Trophoblast cell (in vitro differentiated cells and primary cell): ENCODE results near the gene RAB8A.

Experiments
- DNase-seq, 2 donors: peaks; one replicate each; pipeline ENCODE4 v3.0.0-alpha.2; 2016
- H2AFZ ChIP-seq: 2 replicates; pipeline ENCODE4 v1.6.1; 2013; ENCODE audit warnings: low read length, moderate library complexity, mild to moderate bottlenecking; ENCODE audit not compliant: insufficient read depth, poor library complexity
- H2AK5ac ChIP-seq: 2 replicates; pipeline ENCODE4 v1.6.1; 2013; ENCODE audit warnings: mild to moderate bottlenecking, low read length
- H2BK120ac ChIP-seq: 2 replicates; pipeline ENCODE4 v1.6.1; 2013; ENCODE audit warnings: low read length, mild to moderate bottlenecking, moderate library complexity; ENCODE audit not compliant: insufficient read depth, poor library complexity
- H2BK12ac ChIP-seq: 2 replicates; pipeline ENCODE4 v1.6.1; 2013; ENCODE audit warnings: mild to moderate bottlenecking, low read length, moderate library complexity
- H2BK5ac ChIP-seq: 2 replicates; pipeline ENCODE4 v1.6.1; 2013; ENCODE audit warnings: low read length, low read depth, moderate library complexity, mild to moderate bottlenecking; ENCODE audit not compliant: poor library complexity
- H3K14ac ChIP-seq: 2 replicates; pipeline ENCODE4 v1.6.1; 2013; ENCODE audit warnings: mild to moderate bottlenecking, low read length
- H3K18ac ChIP-seq: 2 replicates; pipeline ENCODE4 v1.6.1; 2013; ENCODE audit warnings: mild to moderate bottlenecking, low read length
- H3K23ac ChIP-seq: 2 replicates; pipeline ENCODE4 v1.6.1; 2013; ENCODE audit warnings: low read length
- H3K27ac ChIP-seq: 2 replicates; pipeline ENCODE4 v1.5.1; 2013; ENCODE audit warnings: low read depth, mild to moderate bottlenecking, inconsistent platforms, low read length, moderate library complexity
- H3K27me3 ChIP-seq: 2 replicates; pipeline ENCODE4 v1.6.1; 2013; ENCODE audit warnings: inconsistent platforms, mild to moderate bottlenecking, low read length, moderate library complexity; ENCODE audit not compliant: insufficient read depth
- H3K36me3 ChIP-seq, 2 experiments: 1 replicate in 1 of 2; 2 replicates in 1 of 2; pipeline ENCODE4 v1.6.1; 2013; ENCODE audit warnings: low read length in 2 of 2, mild to moderate bottlenecking in 2 of 2, moderate library complexity in 1 of 2; ENCODE audit not compliant: insufficient read depth in 2 of 2, control insufficient read depth in 1 of 2
- H3K4ac ChIP-seq: 2 replicates; pipeline ENCODE4 v1.6.1; 2013; ENCODE audit warnings: low read depth, mild to moderate bottlenecking, low read length, moderate library complexity
- H3K4me1 ChIP-seq, 2 experiments: 1 replicate in 1 of 2; 2 replicates in 1 of 2; pipeline ENCODE4 v1.6.1; 2013; ENCODE audit warnings: low read length in 2 of 2, mild to moderate bottlenecking in 2 of 2, moderate library complexity in 1 of 2; ENCODE audit not compliant: insufficient read depth in 2 of 2, control insufficient read depth in 1 of 2
- H3K4me2 ChIP-seq: 2 replicates; pipeline ENCODE4 v1.6.1; 2013; ENCODE audit warnings: inconsistent platforms, mild to moderate bottlenecking, low read length, moderate library complexity
- H3K4me3 ChIP-seq: 2 replicates; pipeline ENCODE4 v1.5.1; 2013; ENCODE audit warnings: mild to moderate bottlenecking, low read depth, low read length, inconsistent platforms
- H3K79me1 ChIP-seq: one replicate; pipeline ENCODE4 v1.6.1; 2013; ENCODE audit warnings: low read length
- H3K79me2 ChIP-seq: 2 replicates; pipeline ENCODE4 v1.6.1; 2013; ENCODE audit warnings: low read length, mild to moderate bottlenecking; ENCODE audit not compliant: control insufficient read depth, insufficient read depth, poor library complexity
- H3K9ac ChIP-seq: 2 replicates; pipeline ENCODE4 v1.6.1; 2013; ENCODE audit warnings: mild to moderate bottlenecking, low read length
- H3K9me3 ChIP-seq: 2 replicates; pipeline ENCODE4 v1.6.1; 2013; ENCODE audit warnings: low read depth, mild to moderate bottlenecking, control low read depth, inconsistent platforms, low read length; ENCODE audit not compliant: insufficient read depth
- H4K12ac ChIP-seq: 2 replicates; pipeline ENCODE4 v1.6.1; 2013; ENCODE audit warnings: low read depth, mild to moderate bottlenecking, low read length, moderate library complexity
- H4K8ac ChIP-seq: 2 replicates; pipeline ENCODE4 v1.6.1; 2013; ENCODE audit warnings: low read depth, mild to moderate bottlenecking, low read length, moderate library complexity
- H4K91ac ChIP-seq: one replicate; pipeline ENCODE4 v1.6.1; 2013; ENCODE audit warnings: low read depth, mild to moderate bottlenecking, low read length, moderate library complexity
- WGBS: extraction: QIAGEN DNeasy Blood & Tissue Kit; methylation state at CpG from one replicate; pipeline ENCODE4 v1.1.7; 2013; ENCODE audit warnings: missing lambda C conversion rate; ENCODE audit not compliant: insufficient read length, insufficient coverage; ENCODE audit errors: extremely low coverage; 5-methylcytosine and 5-hydroxymethylcytosine counted together

RAB8A gene

DNA sequence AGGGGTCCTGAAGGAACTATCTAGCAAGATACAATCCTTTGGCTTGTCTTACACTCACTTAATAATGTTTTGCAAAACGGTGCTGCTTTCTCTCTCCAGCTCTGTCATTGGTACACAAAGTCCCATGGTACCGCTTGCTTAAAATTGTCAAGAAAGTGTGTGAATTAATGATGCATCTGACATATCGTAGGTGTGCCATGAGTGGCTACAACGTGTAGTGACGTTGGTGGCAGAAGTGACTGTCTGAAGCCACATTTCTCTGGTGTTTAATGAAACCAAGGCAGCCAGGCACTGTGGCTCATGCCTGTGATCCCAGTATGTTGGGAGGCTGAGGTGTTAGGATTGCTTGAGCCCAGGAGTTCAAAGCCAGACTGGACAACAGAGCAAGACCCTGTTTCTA, 34.4 kb downstream of the RAB8A start:
- H3K23ac ChIP-seq = no peak overlapping the region
- no peaks in the 10 kb centered on the region for H3K36me3 ChIP-seq
- H3K4ac ChIP-seq = no peak overlapping the region
- H4K91ac ChIP-seq = no peak overlapping the region
- H3K4me3 ChIP-seq = no peak overlapping the region
- no peak overlapping the region for H2AK5ac ChIP-seq
- H3K79me1 ChIP-seq = no peaks in the 10 kb centered on the region
- no peak for DNase-seq
- H4K12ac ChIP-seq = no peak overlapping the region
- no peaks in the 10 kb centered on the region for H3K9me3 ChIP-seq
- no CpG with 5 or more reads among the region's 5 CpGs for WGBS
- no peak overlapping the region for H2BK120ac ChIP-seq
- no peak overlapping the region for H4K8ac ChIP-seq
- H2AFZ ChIP-seq = no peak overlapping the region
- no peak overlapping the region for H3K4me2 ChIP-seq
- H3K9ac ChIP-seq = no peak overlapping the region
- no peak overlapping the region for H3K27ac ChIP-seq
- H2BK12ac ChIP-seq = no peak overlapping the region
- no peaks in the 10 kb centered on the region for H3K27me3 ChIP-seq
- H2BK5ac ChIP-seq = no peak overlapping the region
- peaks cover 4 to 7% of the 10 kb centered on the region in 2 experiments for H3K4me1 ChIP-seq
- no peak overlapping the region for H3K14ac ChIP-seq
- H3K79me2 ChIP-seq = no peaks in the 10 kb centered on the region
- H3K18ac ChIP-seq = no peak overlapping the region

DNA sequence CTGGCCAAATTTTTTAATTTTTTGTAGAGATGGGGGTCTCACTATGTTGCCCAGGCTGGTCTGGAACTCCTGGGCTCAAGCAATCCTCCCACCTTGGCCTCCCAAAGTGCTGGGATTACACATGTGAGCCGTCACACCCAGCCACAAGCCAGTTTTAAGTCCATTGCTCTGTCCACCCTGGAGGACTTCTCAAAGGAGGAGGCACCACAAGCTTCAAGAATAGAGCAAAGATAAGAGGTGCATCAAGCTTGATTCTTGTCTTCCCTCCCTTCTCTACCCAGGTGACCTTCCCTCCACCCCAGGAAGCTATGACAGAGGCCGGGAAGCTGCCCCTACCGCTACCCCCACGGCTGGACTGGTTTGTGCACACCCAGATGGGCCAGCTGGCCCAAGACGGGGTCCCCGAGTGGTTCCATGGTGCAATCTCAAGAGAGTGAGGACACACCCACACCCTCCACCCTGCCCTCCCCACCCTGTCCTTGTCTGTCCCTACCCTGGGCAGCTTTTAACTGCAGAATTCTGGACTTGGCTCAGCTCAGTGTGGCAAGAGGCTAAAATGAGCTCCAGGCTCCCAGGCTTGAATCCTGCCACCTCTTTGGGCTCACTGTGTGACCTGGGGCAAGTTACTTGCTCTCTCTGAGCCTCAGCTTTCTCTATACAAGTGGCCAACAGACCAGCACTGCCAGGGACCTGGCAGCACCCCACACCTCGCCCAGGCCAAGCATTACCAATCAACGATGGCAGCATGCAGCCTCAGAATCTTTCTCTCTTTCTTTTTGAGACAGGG, 36.9 kb downstream of the RAB8A start:
- Histone ChIP-seq H2BK120ac (no peak overlapping the region), H2BK12ac (no peak overlapping the region), H4K12ac (no peak overlapping the region), H2AK5ac (no peak overlapping the region), H3K79me1 (no peaks in the 10 kb centered on the region), H3K4me1 (peaks cover 3% of the 10 kb centered on the region in 2 experiments), H3K4me3 (no peak overlapping the region), H3K14ac (no peak overlapping the region), H3K9me3 (no peaks in the 10 kb centered on the region), H4K8ac (no peak overlapping the region), H3K4ac (no peak overlapping the region), H3K27me3 (no peaks in the 10 kb centered on the region), H2BK5ac (no peak overlapping the region), H4K91ac (no peak overlapping the region), H3K18ac (no peak overlapping the region), H3K79me2 (no peaks in the 10 kb centered on the region), H3K23ac (no peak overlapping the region), H3K4me2 (no peak overlapping the region), H3K9ac (no peak overlapping the region), H2AFZ (no peak overlapping the region), H3K36me3 (no peaks in the 10 kb centered on the region), H3K27ac (no peak overlapping the region)
- WGBS = no CpG with 5 or more reads among the region's 8 CpGs
- DNase-seq = no peak

DNA sequence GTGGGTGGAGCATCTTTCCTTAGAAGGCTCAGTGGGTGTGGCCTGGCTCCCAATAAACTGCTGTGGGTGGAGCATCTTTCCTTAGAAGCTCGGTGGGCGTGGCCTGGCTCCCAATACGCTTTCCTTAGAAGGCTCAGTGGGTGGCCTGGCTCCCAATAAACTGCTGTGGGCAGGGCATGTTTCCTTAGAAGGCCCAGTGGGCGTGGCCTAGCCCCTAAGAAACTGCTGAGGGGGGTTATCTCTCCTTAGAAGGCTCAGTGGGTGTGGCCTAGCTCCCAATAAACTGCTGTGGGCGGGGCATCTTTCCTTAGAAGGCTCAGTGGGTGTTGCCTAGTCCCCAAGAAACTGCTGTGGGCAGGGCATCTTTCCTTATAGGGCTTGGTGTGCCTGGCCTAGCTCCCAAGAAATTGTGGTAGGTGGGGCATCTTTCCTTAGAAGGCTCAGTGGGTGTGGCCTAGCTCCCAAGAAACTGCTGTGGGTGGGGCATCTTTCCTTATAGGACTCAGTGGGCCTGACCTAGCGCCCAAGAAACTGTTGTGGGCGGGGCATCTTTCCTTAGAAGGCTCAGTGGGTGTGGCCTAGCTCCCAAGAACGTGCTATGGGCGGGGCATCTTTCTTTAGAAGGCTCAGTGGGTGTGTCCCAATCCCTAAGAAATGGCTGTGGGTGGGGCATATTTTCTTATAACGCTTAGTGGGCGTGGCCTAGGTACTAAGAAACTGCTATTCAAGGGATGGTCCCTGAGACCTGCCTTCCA, 42.1 kb downstream of the RAB8A start:
- no peak for DNase-seq
- H3K27me3 ChIP-seq = no peaks in the 10 kb centered on the region
- H3K14ac ChIP-seq = no peak overlapping the region
- no CpG with 5 or more reads among the region's 11 CpGs for WGBS
- no peaks in the 10 kb centered on the region for H3K36me3 ChIP-seq
- no peak overlapping the region for H2AK5ac ChIP-seq
- H3K27ac ChIP-seq = no peak overlapping the region
- H3K79me1 ChIP-seq = no peaks in the 10 kb centered on the region
- no peak overlapping the region for H4K12ac ChIP-seq
- H2BK120ac ChIP-seq = no peak overlapping the region
- no peak overlapping the region for H2BK12ac ChIP-seq
- no peak overlapping the region for H3K4me2 ChIP-seq
- H4K91ac ChIP-seq = no peak overlapping the region
- no peaks in the 10 kb centered on the region for H3K79me2 ChIP-seq
- no peak overlapping the region for H3K4me3 ChIP-seq
- no peak overlapping the region for H2BK5ac ChIP-seq
- H4K8ac ChIP-seq = no peak overlapping the region
- no peak overlapping the region for H3K18ac ChIP-seq
- H3K4ac ChIP-seq = no peak overlapping the region
- no peak overlapping the region for H3K23ac ChIP-seq
- no peak overlapping the region for H3K9ac ChIP-seq
- no peak overlapping the region for H2AFZ ChIP-seq
- H3K9me3 ChIP-seq = peaks cover 2% of the 10 kb centered on the region
- no peaks in the 10 kb centered on the region for H3K4me1 ChIP-seq

DNA sequence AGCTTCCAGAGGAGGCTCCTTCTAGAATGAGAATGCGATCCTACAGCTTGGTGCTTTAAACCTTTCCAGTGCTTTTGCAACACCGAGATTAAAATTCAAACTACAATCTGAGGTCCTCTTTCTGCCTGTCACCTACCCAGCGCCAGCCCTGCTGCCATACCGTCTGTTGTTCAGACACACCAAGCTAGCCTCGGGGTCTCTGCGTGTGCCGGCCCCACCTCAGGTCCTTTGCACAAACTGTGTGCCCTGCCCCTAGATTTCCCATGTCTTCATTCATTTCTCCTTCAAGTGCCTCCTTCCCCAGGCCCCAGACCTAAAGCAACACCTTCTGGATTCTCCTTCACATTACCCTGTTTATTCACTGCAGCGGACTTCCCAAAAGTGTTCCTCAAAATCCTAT, 42.9 kb downstream of the RAB8A start:
- no peak overlapping the region for H2AFZ ChIP-seq
- H2BK120ac ChIP-seq = no peak overlapping the region
- H3K79me1 ChIP-seq = no peaks in the 10 kb centered on the region
- no peak overlapping the region for H4K91ac ChIP-seq
- H3K4me3 ChIP-seq = no peak overlapping the region
- H3K4ac ChIP-seq = no peak overlapping the region
- no peaks in the 10 kb centered on the region for H3K4me1 ChIP-seq
- no peak overlapping the region for H3K4me2 ChIP-seq
- H3K23ac ChIP-seq = no peak overlapping the region
- H2AK5ac ChIP-seq = no peak overlapping the region
- no peak overlapping the region for H2BK12ac ChIP-seq
- H3K36me3 ChIP-seq = no peaks in the 10 kb centered on the region
- H3K9me3 ChIP-seq = peaks cover 2% of the 10 kb centered on the region
- H3K27ac ChIP-seq = no peak overlapping the region
- WGBS = no CpG with 5 or more reads among the region's 8 CpGs
- H3K27me3 ChIP-seq = no peaks in the 10 kb centered on the region
- no peak overlapping the region for H3K18ac ChIP-seq
- DNase-seq = no peak
- H3K9ac ChIP-seq = no peak overlapping the region
- H3K14ac ChIP-seq = no peak overlapping the region
- no peak overlapping the region for H4K12ac ChIP-seq
- H4K8ac ChIP-seq = no peak overlapping the region
- no peak overlapping the region for H2BK5ac ChIP-seq
- H3K79me2 ChIP-seq = no peaks in the 10 kb centered on the region
